Germinal center (tissue), 1 donor: ENCODE data around the gene RASGRP2.

ENCODE experiments used
- DNase-seq: peaks from one replicate; pipeline ENCODE4 v3.0.0; 2012; ENCODE audit warnings: mixed read lengths, low spot score

RASGRP2 gene

GRCh38 chr11:64755681-64756361 is 11.9 kb upstream of the RASGRP2 start:
- DNase-seq, result no peak

- no peak for DNase-seq
Measured at GRCh38 chr11:64754919-64755662, 11.1 kb upstream of the RASGRP2 start.

- DNase-seq, result no peak
Measured at GRCh38 chr11:64754124-64754918, 10.4 kb upstream of the RASGRP2 start.

- no peak for DNase-seq
Measured at GRCh38 chr11:64753380-64754123, 9.6 kb upstream of the RASGRP2 start.

GRCh38 chr11:64753019-64753379 is 9.1 kb upstream of the RASGRP2 start:
- no peak for DNase-seq

- DNase-seq, result no peak
Measured at GRCh38 chr11:64752175-64752970, 8.4 kb upstream of the RASGRP2 start.

GRCh38 chr11:64751580-64751979 is 7.6 kb upstream of the RASGRP2 start:
- DNase-seq, result no peak

GRCh38 chr11:64751136-64751535 is 7.2 kb upstream of the RASGRP2 start:
- no peak for DNase-seq

- DNase-seq, result no peak
Measured at GRCh38 chr11:64750361-64751054, 6.6 kb upstream of the RASGRP2 start.

GRCh38 chr11:64747961-64748665 is 4.2 kb upstream of the RASGRP2 start:
- DNase-seq, result no peak

- DNase-seq, result no peak
Measured at GRCh38 chr11:64746486-64746885, 2.5 kb upstream of the RASGRP2 start.

- DNase-seq, result peak; percentile 89
Measured at GRCh38 chr11:64745521-64746328, 1.8 kb upstream of the RASGRP2 start.

- peak; percentile 92 for DNase-seq
Measured at GRCh38 chr11:64745189-64745520, 1.2 kb upstream of the RASGRP2 start.

- DNase-seq, result peak; percentile 77
Measured at GRCh38 chr11:64744544-64745188, 724 bp upstream of the RASGRP2 start.

- DNase-seq, result peak; percentile 89
Measured at GRCh38 chr11:64742889-64743590, 902 bp downstream of the RASGRP2 start.

GRCh38 chr11:64742087-64742888 is 1.7 kb downstream of the RASGRP2 start:
- peak; percentile 47 for DNase-seq

GRCh38 chr11:64741375-64742086 is 2.4 kb downstream of the RASGRP2 start:
- no peak for DNase-seq
